ENCODE results near the gene PSG7.
"Not testable (repeated sequence)": the region's sequence is repeated elsewhere in the genome, so short reads cannot be mapped to it uniquely, and the experiment has no call there.

DNA sequence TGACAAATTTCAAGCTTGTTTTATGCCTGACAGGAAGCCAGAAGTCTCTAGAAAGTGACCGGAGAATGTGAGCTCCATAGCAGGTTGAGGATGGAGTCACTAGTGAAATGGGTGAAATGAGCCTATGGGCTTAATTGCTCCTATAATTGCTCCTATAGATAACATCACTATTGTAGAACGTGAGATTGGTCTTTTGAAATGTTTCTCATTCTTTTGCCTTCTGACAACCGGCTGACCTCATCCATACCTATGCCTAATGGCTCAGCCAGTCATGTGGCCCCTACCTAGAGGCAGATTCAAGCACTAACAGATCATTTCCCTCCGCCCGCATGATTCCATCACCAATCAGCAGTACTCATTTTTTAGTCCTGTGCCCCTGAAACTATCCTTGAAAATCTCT lies 23.5 kb downstream of the PSG7 start:
- not testable (repeated sequence) for TF ChIP-seq CTCF (conservative IDR thresholded peaks at IDR 0.05 in 1 of 2, IDR thresholded peaks at IDR 0.05 in 1 of 2; ENCODE audit: low read depth in 1 of 2, low read length in 2 of 2); EZH2 (IDR thresholded peaks at IDR 0.05; ENCODE audit: low read length, missing control alignments)
